ENCODE data around the gene PROCA1. TPM values are rescaled to one million over a fixed set of nuclear protein-coding genes. Genes with fewer than 3 reads are reported as not detected.
A peak's percentile ranks its signal among the peaks of the same experiment; 100 is the strongest.

Gene PROCA1
- total and polyA plus RNA-seq, 9 of the 15 experiments (the other 6 are each of a cell fraction or from before 2014, with no cell fraction given) = 0.78 to 16.2 (median 5.6) TPM

GRCh38 chr17:28716740-28717577 lies 5.3 kb upstream of the PROCA1 start:
- BruUV-seq (replicated peaks) = no TSS peak
- Histone ChIP-seq H3K27me3 (ENCODE audit: control insufficient read depth in 2 of 2, insufficient read depth in 2 of 2, low read length in 2 of 2) (0 out of 5 replicates have a peak, but pooled peaks cover 0 to 11% of the 10 kb centered on the region in 2 experiments), H3K9ac (ENCODE audit: insufficient read depth in 1 of 2, low read depth in 2 of 2, low read length in 2 of 2) (no peak overlapping the region; a peak in 1 of 4 replicates), H3K9me1 (ENCODE audit: control insufficient read depth, insufficient read depth, low read length) (no peaks in the 10 kb centered on the region), H3K4me1 (replicated peaks in 1 of 2; ENCODE audit: control insufficient read depth in 2 of 2, insufficient read depth in 2 of 2, low read length in 2 of 2) (peaks cover 23 to 35% of the 10 kb centered on the region in 2 experiments), H3K4me2 (ENCODE audit: insufficient read depth, low read length) (no peak overlapping the region), H3K4me3 (no peak overlapping the region), H4K20me1 (replicated peaks; ENCODE audit: control insufficient read depth, insufficient read depth, low read length) (peaks cover 16% of the 10 kb centered on the region), H2AFZ (ENCODE audit: low read depth, low read length) (no peak overlapping the region), H3K36me3 (ENCODE audit: control insufficient read depth, insufficient read depth, low read length) (peaks cover 19% of the 10 kb centered on the region), H3K9me3 (replicated peaks; ENCODE audit: control insufficient read depth, insufficient read depth, low read depth, low read length) (no peaks in the 10 kb centered on the region), H3K27ac (ENCODE audit: extremely low read depth, low read depth, low read length) (no peak overlapping the region), H3K79me2 (ENCODE audit: control insufficient read depth, insufficient read depth, low read length) (peaks cover 31% of the 10 kb centered on the region)
- ATAC-seq (no peak), DNase-seq (ENCODE audit: extremely low read depth in 1 of 4, low spot score in 3 of 4) (no peak), FAIRE-seq (no peak)
- CTCF ChIA-PET (ENCODE audit: low intra/inter-chr PET ratio) = no interaction called here
- POLR2A ChIA-PET = interaction anchor here (0.6 to 1.5 kb wide), 2 partner anchors 15 to 570 kb away, joined by 3 read pairs; no protein-coding TSS in a partner anchor
- 78% methylated on average over 46 of the region's 63 CpGs for WGBS (ENCODE audit: insufficient coverage, low coverage, missing lambda C conversion rate)
- in situ Hi-C loops (cut with MboI) = no loop called here
- intact Hi-C loops (cut with micrococcal nuclease) = no loop called here
- TF ChIP-seq MEIS2 (IDR thresholded peaks at IDR 0.05; ENCODE audit: partially characterized antibody) (no peak), RBM22 (IDR thresholded peaks at IDR 0.05; ENCODE audit: low read depth, low read length, poor library complexity, severe bottlenecking) (no peak), PCBP1 (IDR thresholded peaks at IDR 0.05; ENCODE audit: low read depth, low read length, poor library complexity, severe bottlenecking) (peak; percentile 33), ZNF445 (CRISPR knock-in tag; IDR thresholded peaks at IDR 0.05; ENCODE audit: low read depth) (no peak), ZNF551 (CRISPR knock-in tag; IDR thresholded peaks at IDR 0.05) (no peak), BACH1 (tag; IDR thresholded peaks at IDR 0.05) (no peak), KLF6 (CRISPR knock-in tag; IDR thresholded peaks at IDR 0.05; ENCODE audit: borderline replicate concordance) (no peak), FIP1L1 (IDR thresholded peaks at IDR 0.05; ENCODE audit: low read depth, low read length, poor library complexity, severe bottlenecking) (peak; percentile 36), ZNF133 (CRISPR knock-in tag; IDR thresholded peaks at IDR 0.05) (no peak), ZBTB1 (CRISPR knock-in tag; IDR thresholded peaks at IDR 0.05; ENCODE audit: borderline replicate concordance, low read depth) (no peak), IRF9 (tag; IDR thresholded peaks at IDR 0.05) (no peak), ZNF830 (CRISPR knock-in tag; IDR thresholded peaks at IDR 0.05) (no peak), NRF1 (conservative IDR thresholded peaks at IDR 0.05 in 1 of 2, IDR thresholded peaks at IDR 0.05 in 1 of 2) (no peak)
- TF ChIP-seq, protein P1, sequence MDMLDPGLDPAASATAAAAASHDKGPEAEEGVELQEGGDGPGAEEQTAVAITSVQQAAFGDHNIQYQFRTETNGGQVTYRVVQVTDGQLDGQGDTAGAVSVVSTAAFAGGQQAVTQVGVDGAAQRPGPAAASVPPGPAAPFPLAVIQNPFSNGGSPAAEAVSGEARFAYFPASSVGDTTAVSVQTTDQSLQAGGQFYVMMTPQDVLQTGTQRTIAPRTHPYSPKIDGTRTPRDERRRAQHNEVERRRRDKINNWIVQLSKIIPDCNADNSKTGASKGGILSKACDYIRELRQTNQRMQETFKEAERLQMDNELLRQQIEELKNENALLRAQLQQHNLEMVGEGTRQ (CRISPR knock-in tag; IDR thresholded peaks at IDR 0.05) = no peak
